HEK293 (cell line): ENCODE results near the gene NMD3.

Source experiments
- CTCF ChIA-PET: fragments of 350-600 bp; formaldehyde crosslinking; extraction: SDS; loops from one replicate; lab custom pipeline; 2021; ENCODE audit warnings: antibody characterized with exemption; lab: Yijun Ruan, JAX
- POLR2A ChIA-PET: fragments of 300-600 bp; formaldehyde crosslinking; extraction: SDS; loops from one replicate; lab custom pipeline; 2020; ENCODE audit warnings: antibody characterized with exemption, inconsistent platforms; lab: Yijun Ruan, JAX
- H3K27ac ChIP-seq: fragments of 200-500 bp; sonication (Bioruptor generic); 2 replicates; pipeline ENCODE4 v1.5.1; 2014; ENCODE audit warnings: low read depth, low read length, control low read depth, inconsistent platforms; ENCODE audit errors: extremely low read depth
- H3K36me3 ChIP-seq, 2 experiments: fragments of 200-500 bp in 1 of 2; sonication (Bioruptor generic) in 1 of 2; 1 replicate in 1 of 2; 2 replicates in 1 of 2; pipeline ENCODE4 v1.5.1; 2014 to 2017; ENCODE audit warnings: inconsistent platforms in 2 of 2, low read length in 2 of 2; ENCODE audit not compliant: control insufficient read depth in 2 of 2, insufficient read depth in 1 of 2
- H3K4me1 ChIP-seq: fragments of 200-500 bp; sonication (Bioruptor generic); 2 replicates; pipeline ENCODE4 v1.5.1; 2014; ENCODE audit warnings: mild to moderate bottlenecking, low read length, inconsistent platforms; ENCODE audit not compliant: control insufficient read depth, insufficient read depth
- H3K4me3 ChIP-seq: 2 replicates; pipeline ENCODE4 v1.5.1; 2011; ENCODE audit warnings: low read depth, mild to moderate bottlenecking, control low read depth, low read length, moderate library complexity
- H3K9me3 ChIP-seq: fragments of 200-500 bp; sonication (Bioruptor generic); 2 replicates; pipeline ENCODE4 v1.5.1; 2014; ENCODE audit warnings: low read depth, low read length, inconsistent platforms; ENCODE audit not compliant: control insufficient read depth, insufficient read depth
- GFI1B ChIP-seq: fragments of 450-650 bp; formaldehyde crosslinking; IDR thresholded peaks from 2 replicates; pipeline ENCODE4 v1.5.1; 2016; ENCODE audit warnings: missing biosample characterization, missing genetic modification characterization
- GLI4 ChIP-seq: fragments of 450-650 bp; formaldehyde crosslinking; IDR thresholded peaks from 2 replicates; pipeline ENCODE4 v1.5.1; 2016; ENCODE audit warnings: missing biosample characterization, missing genetic modification characterization
- GLIS1 ChIP-seq: fragments of 450-650 bp; formaldehyde crosslinking; IDR thresholded peaks from 2 replicates; pipeline ENCODE4 v1.5.1; 2016; ENCODE audit warnings: missing biosample characterization, missing genetic modification characterization
- INSM2 ChIP-seq: fragments of 450-650 bp; formaldehyde crosslinking; IDR thresholded peaks from 2 replicates; pipeline ENCODE4 v1.5.1; 2016; ENCODE audit warnings: missing biosample characterization, missing genetic modification characterization
- MEIS1 ChIP-seq: sonication (generic); formaldehyde crosslinking; IDR thresholded peaks from 2 replicates; pipeline ENCODE4 v1.8.1; 2022; ENCODE audit warnings: missing genetic modification reagents, mild to moderate bottlenecking, borderline replicate concordance
- MZF1 ChIP-seq: fragments of 450-650 bp; formaldehyde crosslinking; IDR thresholded peaks from 2 replicates; pipeline ENCODE4 v1.5.1; 2017; ENCODE audit warnings: missing biosample characterization, missing genetic modification characterization, borderline replicate concordance
- TCF7L2 ChIP-seq: IDR thresholded peaks from 2 replicates; pipeline ENCODE4 v1.6.1; 2011; ENCODE audit warnings: low read depth, mild to moderate bottlenecking, inconsistent platforms, low read length, moderate library complexity, borderline replicate concordance
- ZBTB7A ChIP-seq: fragments of 450-650 bp; formaldehyde crosslinking; IDR thresholded peaks from 2 replicates; pipeline ENCODE4 v1.5.1; 2016; ENCODE audit warnings: low read depth, missing biosample characterization, missing genetic modification characterization
- ZFP41 ChIP-seq: fragments of 450-650 bp; formaldehyde crosslinking; IDR thresholded peaks from 2 replicates; pipeline ENCODE4 v1.5.1; 2016; ENCODE audit warnings: missing biosample characterization, missing genetic modification characterization, borderline replicate concordance
- ZFP69B ChIP-seq: fragments of 450-650 bp; formaldehyde crosslinking; IDR thresholded peaks from 2 replicates; pipeline ENCODE4 v1.5.1; 2016; ENCODE audit warnings: missing biosample characterization, missing genetic modification characterization
- ZNF10 ChIP-seq: fragments of 450-650 bp; formaldehyde crosslinking; IDR thresholded peaks from 2 replicates; pipeline ENCODE4 v1.5.1; 2017; ENCODE audit warnings: missing biosample characterization, missing genetic modification characterization
- ZNF121 ChIP-seq: fragments of 450-650 bp; formaldehyde crosslinking; IDR thresholded peaks from 2 replicates; pipeline ENCODE4 v1.5.1; 2016; ENCODE audit warnings: missing biosample characterization, missing genetic modification characterization
- ZNF157 ChIP-seq: fragments of 450-650 bp; formaldehyde crosslinking; IDR thresholded peaks from 2 replicates; pipeline ENCODE4 v1.5.1; 2016; ENCODE audit warnings: missing biosample characterization, missing genetic modification characterization
- ZNF274 ChIP-seq, 2 experiments: fragments of 200-500 bp in 1 of 2; fragments of 450-650 bp in 1 of 2; sonication (Bioruptor generic) in 1 of 2; formaldehyde crosslinking in 1 of 2; IDR thresholded peaks; 2 replicates each; pipeline versions ENCODE4 v1.5.1 to v1.6.1; 2014 to 2016; ENCODE audit warnings: borderline replicate concordance in 1 of 2, inconsistent platforms in 1 of 2, low read length in 1 of 2, missing biosample characterization in 1 of 2, missing genetic modification characterization in 1 of 2
- ZNF280D ChIP-seq: fragments of 450-650 bp; formaldehyde crosslinking; IDR thresholded peaks from 2 replicates; pipeline ENCODE4 v1.5.1; 2016; ENCODE audit warnings: missing biosample characterization, missing genetic modification characterization
- ZNF341 ChIP-seq: fragments of 450-650 bp; formaldehyde crosslinking; IDR thresholded peaks from 2 replicates; pipeline ENCODE4; 2016; ENCODE audit warnings: low read depth, missing biosample characterization, missing genetic modification characterization
- ZNF362 ChIP-seq: fragments of 450-650 bp; formaldehyde crosslinking; IDR thresholded peaks from 2 replicates; pipeline ENCODE4 v1.5.1; 2016; ENCODE audit warnings: missing biosample characterization, missing genetic modification characterization
- ZNF366 ChIP-seq: fragments of 450-650 bp; formaldehyde crosslinking; conservative IDR thresholded peaks from 2 replicates; pipeline ENCODE4 v1.5.1; 2016; ENCODE audit warnings: missing biosample characterization, missing genetic modification characterization
- ZNF501 ChIP-seq: fragments of 450-650 bp; formaldehyde crosslinking; IDR thresholded peaks from 2 replicates; pipeline ENCODE4 v1.5.1; 2016; ENCODE audit warnings: missing biosample characterization, missing genetic modification characterization
- ZNF555 ChIP-seq: fragments of 450-650 bp; formaldehyde crosslinking; conservative IDR thresholded peaks from 2 replicates; pipeline ENCODE4 v1.5.1; 2017; ENCODE audit warnings: missing biosample characterization, mild to moderate bottlenecking, missing genetic modification characterization, inconsistent platforms
- ZNF571 ChIP-seq: fragments of 450-650 bp; formaldehyde crosslinking; IDR thresholded peaks from 2 replicates; pipeline ENCODE4 v1.5.0; 2017; ENCODE audit warnings: missing biosample characterization, missing genetic modification characterization
- ZXDB ChIP-seq: fragments of 450-650 bp; formaldehyde crosslinking; IDR thresholded peaks from 2 replicates; pipeline ENCODE4 v1.5.1; 2016; ENCODE audit warnings: missing biosample characterization, missing genetic modification characterization
- TF ChIP-seq, protein P1 (sequence below): fragments of 450-650 bp; formaldehyde crosslinking; IDR thresholded peaks from 2 replicates; pipeline ENCODE4 v1.5.1; 2016; ENCODE audit warnings: missing biosample characterization, missing genetic modification characterization
- TF ChIP-seq, protein P2 (sequence below): fragments of 450-650 bp; formaldehyde crosslinking; optimal IDR thresholded peaks from 2 replicates; pipeline ENCODE3; 2016; ENCODE audit warnings: missing biosample characterization, mild to moderate bottlenecking, missing genetic modification characterization

Gene NMD3

DNA sequence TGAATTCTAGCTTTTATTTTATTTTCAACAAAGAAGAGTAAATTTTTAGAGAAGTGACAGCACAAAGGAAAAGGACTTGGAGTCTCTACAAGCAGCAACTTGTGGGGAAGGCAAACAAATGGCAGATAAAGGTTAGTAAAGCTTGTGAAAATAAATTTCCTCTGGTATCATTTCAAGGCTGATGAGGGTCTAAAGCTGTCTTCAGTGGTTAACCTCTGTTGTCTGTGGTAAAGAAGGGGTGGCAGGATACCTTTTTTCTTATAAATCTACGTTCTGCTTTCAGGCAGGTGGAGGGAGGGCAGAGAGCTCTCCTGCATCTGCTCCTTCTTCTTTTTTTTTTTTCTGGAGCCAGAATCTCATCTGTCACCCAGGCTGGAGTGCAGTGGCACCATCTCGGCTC, 50.5 kb downstream of the NMD3 start:
- H3K9me3 ChIP-seq, result no peaks in the 10 kb centered on the region
- H3K27ac ChIP-seq, result no peak overlapping the region
- POLR2A ChIA-PET, result no interaction called here
- peaks cover 0 to 12% of the 10 kb centered on the region in 2 experiments; a peak in 1 of 3 replicates for H3K36me3 ChIP-seq
- CTCF ChIA-PET, result interaction anchor here (0.6 to 1.1 kb wide), 4 partner anchors 137 to 346 kb away, joined by 3 to 5 read pairs (median 3); no protein-coding TSS in a partner anchor
- TF ChIP-seq TCF7L2 (no peak), GFI1B (tag by site-specific recombination) (no peak), GLI4 (tag by site-specific recombination) (no peak), ZNF274 (IDR thresholded peaks at IDR 0.05; ENCODE audit: low read length) (no peak), ZNF274 (tag by site-specific recombination; IDR thresholded peaks at IDR 0.05; ENCODE audit: borderline replicate concordance) (no peak), INSM2 (tag by site-specific recombination) (no peak), ZXDB (tag by site-specific recombination) (no peak), ZNF121 (tag by site-specific recombination) (no peak), ZNF571 (tag by site-specific recombination) (no peak), ZNF157 (tag by site-specific recombination) (no peak), ZNF366 (tag by site-specific recombination) (no peak), ZBTB7A (tag by site-specific recombination) (no peak), ZFP41 (tag by site-specific recombination) (no peak), MZF1 (no peak), ZNF341 (no peak)
- TF ChIP-seq, protein P1, sequence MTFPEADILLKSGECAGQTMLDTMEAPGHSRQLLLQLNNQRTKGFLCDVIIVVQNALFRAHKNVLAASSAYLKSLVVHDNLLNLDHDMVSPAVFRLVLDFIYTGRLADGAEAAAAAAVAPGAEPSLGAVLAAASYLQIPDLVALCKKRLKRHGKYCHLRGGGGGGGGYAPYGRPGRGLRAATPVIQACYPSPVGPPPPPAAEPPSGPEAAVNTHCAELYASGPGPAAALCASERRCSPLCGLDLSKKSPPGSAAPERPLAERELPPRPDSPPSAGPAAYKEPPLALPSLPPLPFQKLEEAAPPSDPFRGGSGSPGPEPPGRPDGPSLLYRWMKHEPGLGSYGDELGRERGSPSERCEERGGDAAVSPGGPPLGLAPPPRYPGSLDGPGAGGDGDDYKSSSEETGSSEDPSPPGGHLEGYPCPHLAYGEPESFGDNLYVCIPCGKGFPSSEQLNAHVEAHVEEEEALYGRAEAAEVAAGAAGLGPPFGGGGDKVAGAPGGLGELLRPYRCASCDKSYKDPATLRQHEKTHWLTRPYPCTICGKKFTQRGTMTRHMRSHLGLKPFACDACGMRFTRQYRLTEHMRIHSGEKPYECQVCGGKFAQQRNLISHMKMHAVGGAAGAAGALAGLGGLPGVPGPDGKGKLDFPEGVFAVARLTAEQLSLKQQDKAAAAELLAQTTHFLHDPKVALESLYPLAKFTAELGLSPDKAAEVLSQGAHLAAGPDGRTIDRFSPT (tag by site-specific recombination), result no peak
- H3K4me3 ChIP-seq, result no peak overlapping the region
- H3K4me1 ChIP-seq, result no peaks in the 10 kb centered on the region

DNA sequence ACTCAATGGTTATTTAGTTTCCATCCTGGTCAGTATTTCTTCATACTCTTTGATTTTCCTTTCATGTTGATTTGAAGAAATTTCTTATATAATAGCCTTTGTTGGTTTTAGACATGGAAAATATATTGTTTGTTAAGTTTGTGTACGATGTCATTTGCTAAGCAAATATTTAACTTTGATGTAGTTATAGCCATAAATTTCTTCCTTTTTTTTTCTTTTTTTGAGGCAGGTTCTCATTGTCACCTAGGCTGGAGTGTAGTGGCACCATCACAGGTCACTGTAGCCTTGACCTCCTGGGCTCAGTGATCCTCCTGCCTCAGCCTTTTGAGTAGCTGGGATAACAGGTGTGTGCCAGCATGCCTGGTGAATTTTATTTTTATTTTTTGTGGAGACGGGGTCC, 51.4 kb downstream of the NMD3 start:
- Histone ChIP-seq H3K27ac (no peak overlapping the region), H3K9me3 (no peaks in the 10 kb centered on the region), H3K4me1 (no peaks in the 10 kb centered on the region), H3K36me3 (peaks cover 0 to 12% of the 10 kb centered on the region in 2 experiments; a peak in 1 of 3 replicates), H3K4me3 (no peak overlapping the region)
- POLR2A ChIA-PET, result no interaction called here
- CTCF ChIA-PET, result interaction anchor here (0.5 to 0.8 kb wide), 4 partner anchors 9 to 681 kb away, joined by 3 read pairs; no protein-coding TSS in a partner anchor
- TF ChIP-seq ZNF362 (tag by site-specific recombination), result no peak
- TF ChIP-seq MEIS1 (CRISPR knock-in tag), result no peak
- no peak for TF ChIP-seq ZBTB7A (tag by site-specific recombination)
- TF ChIP-seq ZFP69B, result no peak
- TF ChIP-seq ZNF555, result no peak
- TF ChIP-seq ZNF280D (tag by site-specific recombination), result no peak
- no peak for TF ChIP-seq ZNF501 (tag by site-specific recombination)
- TF ChIP-seq ZNF157 (tag by site-specific recombination), result no peak
- TF ChIP-seq, protein P2, sequence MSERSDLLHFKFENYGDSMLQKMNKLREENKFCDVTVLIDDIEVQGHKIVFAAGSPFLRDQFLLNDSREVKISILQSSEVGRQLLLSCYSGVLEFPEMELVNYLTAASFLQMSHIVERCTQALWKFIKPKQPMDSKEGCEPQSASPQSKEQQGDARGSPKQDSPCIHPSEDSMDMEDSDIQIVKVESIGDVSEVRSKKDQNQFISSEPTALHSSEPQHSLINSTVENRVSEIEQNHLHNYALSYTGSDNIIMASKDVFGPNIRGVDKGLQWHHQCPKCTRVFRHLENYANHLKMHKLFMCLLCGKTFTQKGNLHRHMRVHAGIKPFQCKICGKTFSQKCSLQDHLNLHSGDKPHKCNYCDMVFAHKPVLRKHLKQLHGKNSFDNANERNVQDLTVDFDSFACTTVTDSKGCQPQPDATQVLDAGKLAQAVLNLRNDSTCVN (tag by site-specific recombination), result no peak
- no peak for TF ChIP-seq ZNF10 (tag by site-specific recombination)
- TF ChIP-seq GLIS1 (tag by site-specific recombination), result no peak
